IPS-NIHi11 (cell line): ENCODE data around the gene SFT2D1.
"Not testable (repeated sequence)": the region's sequence is repeated elsewhere in the genome, so short reads cannot be mapped to it uniquely, and the experiment has no call there.

Source experiments
- DNase-seq: peaks from one replicate; pipeline ENCODE4 v3.0.0; 2012; ENCODE audit warnings: mixed read lengths, low spot score

SFT2D1 gene

DNA sequence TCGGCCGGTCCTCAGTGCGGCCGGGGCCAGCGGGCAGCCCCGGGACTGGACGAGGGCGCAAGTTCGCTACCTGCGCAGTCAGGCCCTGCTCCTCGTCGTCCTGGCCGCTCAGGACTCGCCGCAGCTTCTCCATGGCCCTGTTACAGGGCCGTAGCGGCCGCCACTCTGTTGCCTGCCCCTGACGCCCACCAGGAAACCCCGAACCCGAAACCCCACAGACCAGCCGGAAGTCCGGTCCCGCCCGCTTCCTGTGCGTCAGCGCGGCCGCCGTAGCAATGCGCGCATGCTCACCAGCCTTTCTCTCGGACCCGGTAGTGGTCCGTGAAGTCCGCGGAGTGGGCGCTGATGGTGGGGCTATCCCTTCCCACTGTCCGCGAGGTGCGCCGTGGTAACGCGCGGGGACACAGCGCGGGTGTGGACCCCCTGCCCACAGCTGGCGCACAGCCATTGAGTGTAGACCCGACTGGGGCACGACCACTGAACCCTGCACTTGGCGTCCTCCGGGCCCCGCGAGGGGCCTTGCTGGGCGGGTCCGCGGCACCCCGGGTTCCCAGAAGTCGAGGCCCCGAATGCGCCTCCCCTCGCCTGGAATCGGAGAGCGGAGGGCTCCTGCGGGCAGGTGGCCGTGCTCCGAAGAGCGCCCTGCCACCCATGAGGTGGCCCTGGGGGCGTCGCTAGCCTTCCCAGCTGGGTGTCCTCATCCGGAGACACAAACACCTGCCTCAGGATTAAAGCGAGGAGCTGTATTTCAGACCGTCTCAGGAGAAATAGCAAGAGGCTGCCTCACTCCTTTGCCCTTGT is at the start of gene SFT2D1:
Gene SFT2D1 (minus strand): TSS at position 197 of the 801 bp plus-strand sequence. CDS start 64 bp downstream, at position 133.
- peak; percentile 93 for DNase-seq

DNA sequence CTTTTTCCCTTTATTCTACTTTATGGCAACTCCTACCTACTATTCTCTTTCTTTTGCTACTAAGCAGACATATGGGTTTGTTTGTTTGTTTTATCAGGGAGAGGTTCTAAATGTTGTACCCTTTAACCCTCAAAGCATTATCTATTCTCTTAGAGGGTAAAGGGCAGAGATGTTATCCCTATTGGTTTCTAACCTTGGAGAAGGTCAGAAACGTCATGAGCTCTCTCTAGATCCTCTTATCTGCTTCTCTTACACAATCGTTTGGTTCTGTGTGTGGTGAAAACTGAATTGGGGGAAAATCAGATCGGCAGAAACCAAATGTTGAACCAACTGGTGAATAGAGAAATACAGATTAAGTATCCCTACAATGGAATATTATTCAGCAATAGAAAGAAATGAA is 46.8 kb upstream of the SFT2D1 start:
- DNase-seq: no peak

DNA sequence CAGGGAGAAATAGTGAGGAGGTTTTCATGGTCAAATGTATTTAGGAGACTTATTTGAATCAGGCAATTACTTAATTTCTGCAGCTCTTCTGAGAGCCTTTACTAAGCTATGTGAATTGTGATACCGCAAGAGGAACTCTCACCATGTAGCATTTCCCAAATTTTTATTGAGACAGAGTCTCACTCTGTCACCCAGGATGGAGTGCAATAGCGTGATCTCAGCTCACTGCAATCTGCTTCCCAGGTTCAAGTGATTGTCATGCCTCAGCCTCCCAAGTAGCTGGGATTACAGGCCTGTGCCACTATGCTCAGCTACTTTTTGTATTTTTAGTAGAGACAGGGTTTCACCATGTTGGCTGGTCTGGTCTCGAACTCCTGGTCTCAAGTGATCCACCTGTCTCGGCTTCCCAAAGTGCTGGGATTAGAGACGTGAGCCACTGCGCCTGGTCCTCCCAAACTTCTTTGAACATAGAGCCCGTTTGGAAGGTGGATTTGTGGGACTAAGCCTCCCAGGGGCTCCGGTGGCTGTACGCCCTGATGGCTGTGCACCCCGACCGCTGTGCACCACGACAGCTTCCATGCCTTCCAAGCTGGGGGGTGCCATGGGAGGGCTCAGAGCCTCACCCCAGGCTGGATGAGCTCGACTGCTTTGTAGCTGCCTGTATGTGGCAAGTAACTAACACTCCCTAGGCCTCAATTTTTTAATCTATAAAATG is 46.1 kb upstream of the SFT2D1 start:
- no peak for DNase-seq

DNA sequence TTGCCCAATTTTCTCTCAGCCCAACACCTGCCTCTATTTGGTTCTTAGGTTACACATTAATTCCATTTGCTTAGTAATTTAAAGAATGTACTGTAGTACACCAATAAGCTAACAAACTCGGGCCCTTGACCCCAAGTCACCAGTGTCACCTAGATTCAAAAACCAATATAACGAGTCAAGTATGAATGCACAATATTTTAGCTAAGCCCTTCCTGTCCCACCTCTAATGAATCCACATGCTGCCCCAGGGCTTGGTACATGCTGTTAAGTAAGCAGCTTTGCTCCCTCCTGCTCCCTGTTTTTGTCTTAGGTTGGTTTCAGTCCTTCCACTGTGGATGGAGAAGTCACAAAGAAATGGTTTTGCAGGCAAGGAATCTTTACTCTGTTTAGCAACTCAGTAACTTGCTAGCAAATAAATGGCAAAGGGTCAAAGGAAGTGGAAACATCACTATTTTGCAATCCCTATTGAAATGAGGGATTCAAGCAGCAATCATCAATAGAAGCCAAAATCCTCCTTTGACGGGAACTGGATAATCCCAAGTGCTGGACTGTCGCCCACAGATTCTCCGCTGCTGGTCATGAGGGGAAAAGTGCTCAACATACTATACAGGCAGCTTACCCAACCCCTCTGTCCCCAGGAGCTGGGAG is 45.4 kb upstream of the SFT2D1 start:
- DNase-seq: no peak

DNA sequence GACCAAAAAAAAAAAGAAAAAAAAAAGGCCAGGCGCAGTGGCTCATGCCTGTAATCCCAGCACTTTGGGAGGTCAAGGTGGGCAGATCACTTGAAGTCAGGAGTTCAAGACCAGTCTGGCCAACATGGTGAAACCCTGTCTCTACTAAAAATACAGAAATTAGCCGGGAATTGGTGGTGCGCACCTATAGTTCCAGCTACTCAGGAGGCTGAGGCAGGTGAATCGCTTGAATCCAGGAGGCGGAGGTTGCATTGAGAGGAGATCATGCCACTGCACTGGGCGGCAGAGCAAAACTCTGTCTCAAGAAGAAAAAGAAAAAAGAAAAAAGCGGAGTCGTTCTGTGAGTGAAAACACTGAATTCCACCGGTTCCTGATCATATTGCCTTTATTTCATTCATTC is 44.8 kb upstream of the SFT2D1 start:
- not testable (repeated sequence) for DNase-seq

DNA sequence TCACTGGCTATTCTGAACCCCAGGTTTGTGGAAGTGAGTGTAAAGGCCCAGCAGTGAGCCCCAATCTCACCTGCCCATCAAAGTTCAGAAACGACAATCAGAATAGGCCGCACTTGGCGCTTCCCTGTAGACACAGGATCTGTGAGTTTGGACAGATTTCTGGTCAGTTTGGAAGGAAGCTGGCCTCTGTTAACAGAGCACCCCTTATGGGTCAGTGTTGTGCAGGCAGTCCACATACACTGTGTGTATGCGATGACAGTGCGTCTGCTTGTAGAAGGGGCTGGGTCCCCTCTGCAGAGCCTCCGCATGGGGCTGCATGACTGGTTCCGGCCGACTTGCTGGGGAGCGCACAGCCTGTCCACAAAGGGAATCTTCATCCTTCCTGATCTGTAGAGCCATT is 43.8 kb upstream of the SFT2D1 start:
- no peak for DNase-seq

DNA sequence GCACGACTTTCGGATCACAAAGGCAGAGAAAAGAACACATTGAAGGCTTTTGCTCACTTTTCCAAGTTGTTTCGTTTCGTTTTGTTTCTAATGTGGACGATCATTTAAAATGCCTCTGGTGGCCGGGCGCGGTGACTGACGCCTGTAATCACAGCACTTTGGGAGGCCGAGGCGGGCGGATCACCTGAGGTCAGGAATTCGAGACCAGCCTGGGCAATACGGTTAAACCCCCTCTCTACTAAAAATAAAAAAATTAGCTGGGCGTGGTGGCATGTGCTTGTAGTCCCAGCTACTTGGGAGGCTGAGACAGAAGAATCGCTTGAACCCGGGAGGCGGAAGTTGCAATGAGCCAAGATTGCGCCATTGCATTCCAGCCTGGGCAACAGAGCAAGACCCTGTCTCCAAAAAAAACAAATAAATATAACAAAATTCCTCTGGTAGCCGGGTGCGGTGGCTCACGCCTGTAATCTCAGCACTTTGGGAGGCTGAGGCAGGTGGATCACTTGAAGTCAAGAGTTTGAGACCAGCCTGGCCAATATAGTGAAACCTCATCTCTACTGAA is 41.5 kb upstream of the SFT2D1 start:
- not testable (repeated sequence) for DNase-seq

DNA sequence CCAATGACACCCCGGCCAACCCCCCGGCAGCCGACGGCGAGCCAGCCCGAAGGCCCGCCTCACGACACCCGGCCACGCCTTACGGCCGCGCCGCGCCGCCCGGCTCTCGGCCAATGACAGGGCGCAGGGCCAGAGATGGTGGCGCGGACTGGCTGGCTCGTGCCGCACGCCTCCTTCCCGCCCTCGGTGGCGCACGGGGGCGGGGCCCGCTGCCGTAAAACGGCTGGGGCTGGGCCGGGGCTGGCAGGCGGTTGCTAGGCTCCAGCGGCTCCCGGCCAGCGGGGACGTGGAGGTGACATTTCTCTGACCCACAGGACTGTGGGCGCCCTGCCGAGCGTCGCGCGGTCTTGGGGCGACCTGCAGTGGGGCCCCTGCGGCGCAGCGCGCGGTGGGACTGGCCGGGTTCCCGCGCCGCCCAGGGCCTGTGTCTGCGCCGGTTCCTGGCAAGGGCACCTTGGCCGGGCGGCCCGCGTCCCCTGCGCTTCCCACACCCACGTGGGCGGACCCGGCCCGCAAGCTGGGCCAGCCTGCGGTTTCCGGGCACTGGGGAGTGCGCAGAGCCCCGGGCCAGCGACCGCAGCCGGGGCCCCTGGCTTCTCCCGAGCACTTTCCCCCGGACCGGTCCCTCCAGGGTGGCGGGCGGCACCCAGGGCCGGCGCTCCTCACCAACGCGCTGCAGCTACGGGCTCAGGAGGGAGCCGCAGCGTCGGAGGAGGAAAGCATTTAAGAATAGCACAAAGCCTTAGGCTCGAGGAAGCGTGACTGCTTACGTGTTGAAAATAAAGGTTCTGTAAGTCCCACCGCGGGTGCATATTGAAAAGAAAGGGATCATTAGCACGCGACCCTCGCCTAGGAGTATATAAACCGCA is 40.8 kb upstream of the SFT2D1 start, which contains the start of gene MPC1:
Gene MPC1 (minus strand): TSS at position 8 of the 869 bp plus-strand sequence. CDS start 64 bp downstream, outside the sequence.
- DNase-seq: peak; percentile 99

DNA sequence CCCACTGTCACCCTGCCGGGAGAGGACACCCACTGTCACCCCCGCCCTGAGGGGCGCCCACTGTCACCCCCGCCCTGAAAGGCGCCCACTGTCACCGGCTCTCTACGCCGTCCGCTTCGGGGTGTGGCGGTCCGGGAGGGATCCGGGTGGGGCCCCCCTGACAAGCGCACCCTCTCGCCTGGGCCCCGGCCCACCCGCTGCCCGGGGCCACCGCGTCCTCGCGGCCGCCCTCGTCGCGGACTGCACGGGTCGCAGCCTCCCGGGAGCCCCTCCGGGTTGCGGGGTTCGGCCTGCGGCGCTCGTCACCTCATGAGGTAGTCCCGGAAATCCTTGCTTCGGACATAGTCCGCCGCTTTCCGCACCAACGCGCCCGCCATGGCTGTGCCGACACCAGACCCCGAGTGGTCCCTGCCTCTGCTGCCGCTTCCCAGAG is 40.2 kb upstream of the SFT2D1 start:
- no peak for DNase-seq

DNA sequence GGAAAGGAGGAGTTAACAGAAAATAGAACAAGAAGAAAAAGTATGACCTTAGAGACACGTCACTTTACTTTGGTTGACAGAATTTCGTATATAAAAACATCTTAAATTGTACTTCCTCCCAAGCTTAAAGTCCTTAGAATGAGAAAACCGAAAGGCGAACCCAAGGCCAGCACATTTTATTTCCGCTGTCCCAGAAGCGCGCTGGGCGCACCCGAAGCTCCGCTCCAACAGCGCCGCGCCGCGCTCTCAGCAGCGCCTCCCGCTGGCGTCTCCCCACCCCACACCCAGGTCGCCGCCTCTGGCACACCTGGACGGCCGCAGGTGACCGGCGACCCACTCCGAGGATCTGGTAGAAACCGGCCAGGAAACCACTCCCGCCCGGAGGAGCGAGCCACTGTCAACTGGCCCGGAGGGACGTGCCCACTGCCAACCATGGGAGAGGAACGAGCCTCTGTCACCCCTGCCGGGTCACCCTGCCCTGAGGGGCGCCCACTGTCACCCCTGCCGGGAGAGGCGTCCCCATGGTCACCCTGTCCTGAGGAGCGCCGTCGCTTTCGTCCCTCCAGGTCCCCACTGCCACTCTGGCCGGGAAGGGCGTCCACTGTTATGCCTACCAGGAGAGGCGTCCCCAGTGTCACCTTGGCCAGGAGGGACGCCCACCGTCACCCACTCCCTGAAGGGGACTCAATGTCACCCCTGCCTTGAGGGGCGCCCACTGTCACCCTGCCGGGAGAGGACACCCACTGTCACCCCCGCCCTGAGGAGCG is 39.6 kb upstream of the SFT2D1 start:
- DNase-seq: peak; percentile 86

DNA sequence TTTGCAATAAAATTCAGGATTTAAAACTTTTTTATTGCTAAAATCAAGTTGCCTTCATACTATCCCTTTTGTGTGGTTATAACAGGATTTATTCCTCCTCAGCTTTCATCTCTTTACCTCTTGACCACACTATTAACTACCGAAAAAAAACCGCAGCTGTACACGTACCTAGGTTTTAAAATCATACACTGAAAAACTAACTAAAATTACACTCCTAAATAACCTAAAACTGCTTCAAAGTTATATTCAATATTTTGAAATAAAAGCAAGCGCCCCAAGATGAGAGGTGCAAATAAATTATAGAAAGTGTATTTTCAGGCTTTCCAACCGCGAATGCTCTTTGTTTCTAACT is 39.0 kb upstream of the SFT2D1 start:
- no peak for DNase-seq

DNA sequence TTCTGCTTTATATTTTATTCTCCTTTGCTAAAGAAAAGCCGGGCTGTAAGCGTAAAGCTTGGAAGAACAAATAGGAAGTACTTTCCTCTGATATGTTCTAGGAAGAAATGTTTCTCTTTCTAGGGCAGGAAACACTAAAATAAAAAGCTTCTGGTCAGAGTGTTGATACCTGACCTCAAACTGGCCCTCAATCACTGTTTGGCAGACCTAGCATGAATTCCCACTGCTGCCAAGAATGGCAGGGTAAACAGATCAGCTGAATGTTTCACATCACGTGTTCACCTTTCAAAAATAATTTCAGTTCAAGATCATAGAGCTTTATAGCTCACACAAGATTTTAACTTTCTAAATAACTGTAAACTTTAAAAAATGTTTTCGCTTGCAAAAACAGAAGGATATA is 37.5 kb upstream of the SFT2D1 start:
- DNase-seq: no peak

DNA sequence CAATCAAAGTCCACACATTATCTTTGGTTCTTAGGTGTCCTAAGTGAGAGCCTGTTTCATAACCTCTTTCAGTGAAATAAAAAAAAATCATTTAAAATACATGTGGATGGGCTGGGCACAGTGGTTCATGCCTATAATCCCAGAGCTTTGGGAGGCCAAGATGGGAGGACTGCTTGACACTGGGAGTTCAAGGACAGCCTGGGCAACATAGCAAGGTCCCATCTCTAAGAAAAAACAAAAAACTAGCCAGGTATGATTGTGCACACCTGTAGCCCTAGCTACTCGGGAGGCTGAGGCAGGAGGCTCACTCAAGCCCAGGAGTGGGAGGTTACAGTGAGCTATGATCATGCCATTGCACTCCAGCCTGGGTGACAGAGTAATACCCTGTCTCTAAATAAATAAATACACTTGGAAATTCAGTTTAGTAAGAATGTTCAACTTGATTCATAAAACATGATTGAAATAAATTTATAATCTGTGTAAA is 36.8 kb upstream of the SFT2D1 start:
- DNase-seq: no peak

DNA sequence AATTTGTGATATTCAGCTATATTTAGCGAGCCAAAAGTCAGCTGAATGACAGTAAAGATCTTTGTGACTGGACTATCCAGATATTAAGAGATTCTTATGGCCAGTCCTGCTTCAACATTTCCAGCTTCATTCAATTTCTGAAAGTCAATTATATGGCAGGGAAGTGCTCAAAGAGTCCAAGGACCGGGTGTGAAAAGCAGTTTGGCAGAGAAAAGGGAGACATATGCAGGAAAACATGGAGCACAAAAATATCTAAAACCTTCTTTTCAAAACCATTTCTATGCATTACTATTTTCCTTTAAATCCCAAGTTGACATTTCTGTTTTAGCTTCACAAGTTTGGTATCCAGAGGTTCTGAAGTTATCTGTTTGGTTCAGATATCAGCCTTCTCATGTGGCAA is 35.4 kb upstream of the SFT2D1 start:
- no peak for DNase-seq

DNA sequence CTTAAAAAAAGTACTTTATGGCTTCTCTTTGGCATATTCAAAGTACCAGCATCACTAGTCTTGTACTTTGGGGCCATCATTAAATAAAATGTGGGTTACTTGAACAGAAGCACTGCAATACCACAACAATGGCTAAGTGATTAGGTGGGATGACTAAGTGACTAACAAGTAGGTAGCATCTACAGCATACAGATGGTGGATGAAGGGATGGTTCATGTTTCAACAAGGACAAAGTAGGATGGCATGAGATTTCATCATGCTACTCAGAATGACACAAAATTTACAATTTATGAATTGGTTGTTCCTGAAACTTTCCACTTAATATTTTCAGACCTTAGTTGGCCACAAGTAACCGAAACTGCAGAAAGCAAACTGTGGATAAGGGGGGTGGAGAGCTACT is 32.7 kb upstream of the SFT2D1 start:
- DNase-seq: no peak

DNA sequence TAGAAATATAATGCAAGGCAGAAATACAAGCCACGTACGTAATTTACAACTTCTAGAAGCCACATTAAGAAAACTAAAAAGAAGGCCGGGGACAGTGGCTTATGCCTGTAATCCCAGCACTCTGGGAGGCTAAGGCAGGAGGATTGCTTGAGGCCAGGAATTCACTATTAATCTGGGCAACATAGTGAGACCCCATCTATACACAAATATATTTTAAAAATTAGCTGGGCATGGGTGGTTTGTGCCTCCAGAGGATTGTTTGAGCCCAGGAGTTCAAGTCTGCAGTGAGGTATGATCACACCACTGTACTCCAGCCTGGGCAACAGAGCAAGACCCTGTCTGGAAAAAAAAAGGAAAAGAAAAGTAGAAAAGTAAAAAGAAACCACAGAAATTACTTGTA is 28.1 kb upstream of the SFT2D1 start:
- DNase-seq: no peak

DNA sequence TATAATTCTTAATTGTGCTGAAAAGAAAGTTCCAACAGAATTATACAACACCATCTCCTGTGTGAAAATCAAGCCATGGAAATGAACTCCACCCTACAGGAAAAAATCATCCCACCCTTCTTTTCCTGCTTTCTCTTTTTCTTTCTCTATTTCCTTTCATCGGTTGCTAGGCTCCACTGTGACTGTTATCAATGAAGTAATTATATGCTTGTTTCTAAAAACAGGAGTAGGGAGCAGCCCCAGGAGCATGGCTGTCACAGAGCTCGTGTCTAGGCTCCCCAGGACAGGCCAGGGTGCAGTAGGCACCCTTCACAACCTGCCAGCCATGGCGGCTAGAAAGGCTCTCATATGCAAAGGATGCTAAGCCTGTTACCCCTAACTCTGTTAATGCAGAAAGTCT is 27.4 kb upstream of the SFT2D1 start:
- no peak for DNase-seq

DNA sequence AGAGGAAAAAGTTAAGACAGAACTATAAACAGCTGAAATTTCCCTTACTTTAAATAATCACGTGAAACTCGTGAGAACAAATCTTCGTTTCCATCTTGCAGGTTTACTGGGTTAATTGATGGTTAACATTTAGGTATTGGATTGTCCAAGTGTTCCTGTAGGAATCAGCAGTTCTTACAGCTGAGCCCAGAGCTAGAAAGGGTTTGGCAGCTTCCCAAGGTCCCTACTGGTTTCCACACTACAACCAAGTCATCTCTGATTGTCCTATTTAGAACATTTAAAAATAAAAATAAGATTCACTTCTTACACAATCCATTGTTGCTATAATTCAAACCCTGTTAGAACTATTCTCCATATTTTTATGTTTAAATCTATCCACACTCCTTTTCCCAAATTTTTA is 24.6 kb upstream of the SFT2D1 start:
- no peak for DNase-seq

DNA sequence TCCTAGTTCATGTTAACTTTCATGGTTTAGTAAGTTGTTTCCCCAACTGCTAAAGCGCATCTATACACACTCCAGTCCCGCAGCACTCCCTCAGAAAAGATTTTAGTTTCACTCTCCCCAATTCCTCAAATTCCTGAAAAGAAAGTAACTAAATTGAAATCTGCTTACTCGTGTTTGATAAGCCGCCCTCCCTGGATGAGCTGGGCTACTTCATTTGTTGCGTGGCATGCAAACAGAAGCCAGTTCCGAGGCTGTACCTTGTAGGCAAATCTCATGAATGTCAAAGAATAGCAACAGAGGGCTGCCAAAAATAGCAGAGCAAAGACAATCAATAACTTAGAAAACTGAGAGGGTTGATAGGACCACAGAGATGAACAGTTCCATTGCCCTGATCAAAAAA is 23.5 kb upstream of the SFT2D1 start:
- DNase-seq: no peak

DNA sequence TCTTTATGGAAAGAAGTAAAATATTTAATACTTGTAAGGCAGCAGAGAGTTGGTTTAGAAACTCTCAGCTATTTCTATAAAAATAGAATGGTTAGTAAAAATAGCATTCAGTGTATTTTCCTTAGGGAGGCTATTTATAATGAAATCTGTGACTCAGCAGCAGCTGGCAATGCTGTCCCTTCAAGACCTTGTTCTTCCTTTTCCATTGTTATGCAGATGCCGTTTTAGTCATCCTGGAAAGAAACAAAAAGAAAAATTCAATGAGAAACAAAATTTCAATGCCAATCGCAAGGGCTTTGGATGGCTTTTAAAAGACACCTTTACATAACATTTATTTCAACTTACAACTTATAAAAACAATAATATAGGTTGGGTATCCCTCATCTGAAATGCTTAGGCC is 22.9 kb upstream of the SFT2D1 start:
- DNase-seq: peak; percentile 59

DNA sequence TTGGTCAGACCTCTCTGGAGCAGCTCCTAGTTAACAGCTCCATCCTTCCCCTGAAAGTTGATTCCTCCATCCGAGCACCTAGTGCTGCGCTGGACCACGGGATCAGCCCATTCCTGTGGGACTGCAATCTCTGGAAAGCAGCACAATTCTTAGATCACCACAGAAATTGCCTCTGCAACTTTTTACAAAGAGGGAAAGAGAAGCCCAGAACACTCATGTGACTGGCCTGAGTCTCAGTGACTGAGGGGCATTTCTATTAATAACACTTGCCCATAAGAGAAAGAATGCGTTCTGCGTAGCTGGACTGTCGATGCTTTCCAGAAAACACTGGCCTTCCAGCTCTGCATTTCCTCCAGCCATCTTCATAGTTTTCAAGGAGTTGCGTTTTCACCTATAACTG is 22.1 kb upstream of the SFT2D1 start:
- DNase-seq: no peak
